ENCODE results near the gene MSH4. TPM values are rescaled to one million over a fixed set of nuclear protein-coding genes. Genes with fewer than 3 reads are reported as not detected.
"Not testable (repeated sequence)": the region's sequence is repeated elsewhere in the genome, so short reads cannot be mapped to it uniquely, and the experiment has no call there.

The MSH4 gene
- total RNA-seq, 2 donors from 2014 or later = 0.19 to 1.1 TPM

DNA sequence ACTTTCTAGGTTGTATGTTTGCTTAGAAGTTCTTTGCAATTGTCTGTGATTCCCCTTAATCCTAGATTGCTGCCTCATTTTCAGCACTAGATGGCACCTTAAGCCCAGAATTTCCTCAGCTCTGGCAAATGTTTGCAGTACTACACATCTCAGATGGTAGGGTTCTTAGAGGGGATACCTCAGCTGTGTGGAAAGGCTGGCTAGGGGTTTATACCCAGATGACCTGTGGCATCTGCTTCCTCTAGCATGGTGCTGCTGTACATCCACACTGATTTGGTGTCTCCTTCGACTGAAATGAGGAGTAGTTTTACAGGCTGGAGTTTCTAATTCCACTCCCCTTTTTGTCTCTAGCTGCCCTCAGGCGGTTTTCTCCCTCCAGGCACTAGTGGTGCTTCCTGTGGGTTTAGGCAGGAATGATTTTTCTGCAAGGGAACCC, 112.1 kb downstream of the MSH4 start:
- Mint-ChIP-seq H3K4me1 (ENCODE audit: low read depth in 2 of 2) (no peaks in the 10 kb centered on the region), H3K9me3 (peaks cover 12% of the 10 kb centered on the region), H3K27ac (no peak overlapping the region), H3K4me3 (no peak overlapping the region), H3K36me3 (peaks cover 21% of the 10 kb centered on the region), H3K27me3 (peaks cover 0 to 19% of the 10 kb centered on the region in 2 donors)
- ATAC-seq = no peak
- no peak for DNase-seq (ENCODE audit: low spot score)

DNA sequence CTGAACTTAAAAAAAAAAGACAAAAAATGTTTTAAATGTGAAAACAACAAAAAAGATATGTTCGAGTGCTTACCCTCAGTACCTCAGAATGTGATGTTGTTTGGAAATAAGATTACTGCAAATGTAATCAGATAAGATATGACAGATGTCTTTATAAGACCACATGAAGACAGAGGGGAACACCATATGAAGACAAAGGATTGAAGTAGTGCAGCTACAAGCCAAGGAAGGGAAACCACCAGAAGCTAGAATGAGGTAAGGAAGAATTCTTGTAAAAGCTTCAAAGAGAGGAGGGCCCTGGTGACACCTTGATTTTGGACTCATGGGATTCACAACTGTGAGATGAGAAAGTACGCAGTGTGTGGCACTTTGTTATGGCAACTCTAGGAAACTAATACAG, 120.2 kb downstream of the MSH4 start:
- peaks cover 5% of the 10 kb centered on the region for H3K9me3 Mint-ChIP-seq
- peaks cover 4 to 8% of the 10 kb centered on the region in 2 donors for H3K27me3 Mint-ChIP-seq
- H3K4me3 Mint-ChIP-seq = no peak overlapping the region
- DNase-seq (ENCODE audit: low spot score) (no peak), ATAC-seq (no peak)
- no peak overlapping the region for H3K27ac Mint-ChIP-seq
- H3K4me1 Mint-ChIP-seq (ENCODE audit: low read depth in 2 of 2) = no peaks in the 10 kb centered on the region
- H3K36me3 Mint-ChIP-seq = no peaks in the 10 kb centered on the region

DNA sequence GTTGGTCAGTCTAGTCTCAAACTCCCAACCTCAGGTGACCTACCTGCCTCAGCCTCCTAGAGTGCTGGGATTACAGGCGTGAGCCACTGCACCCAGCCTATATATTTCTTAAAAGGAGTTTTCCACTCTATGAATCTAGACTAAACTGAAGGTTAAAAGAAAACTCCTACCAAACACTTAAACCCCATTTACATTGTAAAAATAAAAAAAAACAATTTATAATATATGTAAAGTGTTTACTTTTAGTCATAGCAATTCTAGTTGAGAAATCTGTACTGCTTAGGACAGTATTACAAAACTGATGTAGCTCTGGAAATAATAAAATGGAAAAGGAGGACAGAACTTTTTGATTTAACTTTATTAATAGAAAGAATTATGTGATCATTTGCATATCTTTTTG, 126.0 kb downstream of the MSH4 start:
- ATAC-seq (no peak), DNase-seq (ENCODE audit: low spot score) (no peak)
- Mint-ChIP-seq H3K9me3 (no peaks in the 10 kb centered on the region), H3K27me3 (peaks cover 0 to 8% of the 10 kb centered on the region in 2 donors), H3K36me3 (no peaks in the 10 kb centered on the region), H3K4me1 (ENCODE audit: low read depth in 2 of 2) (no peaks in the 10 kb centered on the region), H3K27ac (no peak overlapping the region), H3K4me3 (no peak overlapping the region)

DNA sequence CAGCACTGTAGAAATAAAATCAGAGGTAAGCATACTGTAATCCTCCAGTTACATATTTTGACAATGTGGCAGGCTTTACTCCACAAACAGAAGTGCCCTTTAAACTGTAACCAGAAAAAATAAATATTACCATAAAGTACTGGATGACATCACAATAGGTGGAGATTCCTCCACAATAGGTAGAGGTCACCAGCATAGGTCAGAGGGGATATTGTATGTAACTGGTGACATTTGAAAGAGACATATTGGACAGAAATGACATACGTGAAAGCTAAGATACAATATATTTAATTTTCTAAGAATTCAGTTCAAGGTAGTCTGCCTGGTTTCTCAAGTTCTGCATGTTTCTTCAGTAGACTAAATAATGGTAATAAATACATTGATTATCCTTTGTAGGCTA, 135.6 kb downstream of the MSH4 start, which contains the start of gene ASB17:
ASB17 (minus strand) TSS at position 101 of the 400 bp plus-strand sequence. CDS start 113 bp downstream, outside the sequence.
- no peak for ATAC-seq
- H3K27me3 Mint-ChIP-seq = peaks cover 4 to 18% of the 10 kb centered on the region in 2 donors
- no peak within 1 kb of the TSS for H3K4me3 Mint-ChIP-seq
- H3K4me1 Mint-ChIP-seq (ENCODE audit: low read depth in 2 of 2) = no peaks in the 10 kb centered on the region
- H3K27ac Mint-ChIP-seq = no peak within 1 kb of the TSS
- no peaks in the 10 kb centered on the region for H3K36me3 Mint-ChIP-seq
- no peak for DNase-seq (ENCODE audit: low spot score)
- peaks cover 14% of the 10 kb centered on the region for H3K9me3 Mint-ChIP-seq

DNA sequence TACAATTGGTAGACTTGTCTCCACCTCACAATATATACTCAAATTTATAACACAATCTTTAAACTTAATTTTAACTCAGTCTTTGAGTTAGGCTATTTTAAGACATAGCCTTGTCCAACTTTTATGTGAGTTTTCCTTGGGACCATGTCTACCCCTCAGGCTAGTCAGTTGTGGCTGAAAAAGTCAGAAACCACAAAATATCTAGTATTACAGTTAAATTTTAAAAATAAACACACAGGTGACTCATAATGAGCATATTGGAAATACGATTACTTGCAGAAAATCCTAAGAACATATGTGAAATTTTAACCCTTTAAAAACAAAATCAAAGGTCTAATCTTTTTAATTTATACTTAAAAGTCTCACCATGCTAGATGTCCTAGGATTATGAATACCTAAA, 140.4 kb downstream of the MSH4 start:
- Mint-ChIP-seq H3K9me3 (peaks cover 3% of the 10 kb centered on the region), H3K27me3 (no peaks in the 10 kb centered on the region), H3K36me3 (no peaks in the 10 kb centered on the region), H3K4me1 (ENCODE audit: low read depth in 2 of 2) (no peaks in the 10 kb centered on the region), H3K27ac (no peak overlapping the region), H3K4me3 (no peak overlapping the region)
- DNase-seq (ENCODE audit: low spot score) = no peak
- no peak for ATAC-seq

DNA sequence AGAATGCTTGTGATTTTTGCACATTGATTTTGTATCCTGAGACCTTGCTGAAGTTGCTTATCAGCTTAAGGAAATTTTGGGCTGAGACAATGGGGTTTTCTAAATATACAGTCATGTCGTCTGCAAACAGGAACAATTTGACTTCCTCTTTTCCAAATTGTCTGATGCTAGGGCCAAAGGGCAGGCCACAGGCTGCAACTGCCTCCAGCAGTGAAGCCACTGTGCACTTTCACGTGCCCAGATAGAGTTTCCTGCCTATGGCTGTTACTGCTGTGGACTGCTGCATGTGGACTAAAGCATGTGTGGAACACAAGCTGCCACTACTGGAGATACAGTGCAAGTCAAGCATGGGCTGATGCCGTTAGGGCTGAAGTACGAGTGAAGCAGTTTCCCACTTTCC, 146.4 kb downstream of the MSH4 start:
- DNase-seq (ENCODE audit: low spot score); H3K27me3 Mint-ChIP-seq; H3K4me1 Mint-ChIP-seq (ENCODE audit: low read depth in 2 of 2); H3K27ac Mint-ChIP-seq; ATAC-seq; H3K36me3 Mint-ChIP-seq; H3K9me3 Mint-ChIP-seq; H3K4me3 Mint-ChIP-seq: not testable (repeated sequence)

DNA sequence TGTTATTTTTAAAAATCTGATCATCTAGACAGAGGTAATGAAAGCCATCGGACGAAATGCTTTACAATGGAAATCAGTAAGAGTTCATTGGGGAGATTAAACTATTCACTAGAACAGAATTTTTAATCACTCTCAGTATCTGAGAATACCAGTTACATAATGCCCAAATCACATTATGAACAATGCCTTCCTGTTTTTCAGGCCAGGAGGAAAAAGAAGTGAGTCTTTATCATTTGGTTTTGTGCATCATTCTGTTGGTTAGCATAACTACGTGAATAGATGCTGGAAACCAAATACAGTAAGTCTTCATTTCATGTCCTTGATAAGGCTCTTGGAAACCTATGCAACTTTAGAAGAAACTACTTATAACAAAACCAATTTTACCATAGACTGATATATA, 153.5 kb downstream of the MSH4 start:
- no peaks in the 10 kb centered on the region for H3K4me1 Mint-ChIP-seq (ENCODE audit: low read depth in 2 of 2)
- H3K9me3 Mint-ChIP-seq = peaks cover 4% of the 10 kb centered on the region
- no peaks in the 10 kb centered on the region for H3K27me3 Mint-ChIP-seq
- peaks cover 5% of the 10 kb centered on the region for H3K36me3 Mint-ChIP-seq
- no peak overlapping the region for H3K27ac Mint-ChIP-seq
- ATAC-seq (no peak), DNase-seq (ENCODE audit: low spot score) (no peak)
- no peak overlapping the region for H3K4me3 Mint-ChIP-seq

DNA sequence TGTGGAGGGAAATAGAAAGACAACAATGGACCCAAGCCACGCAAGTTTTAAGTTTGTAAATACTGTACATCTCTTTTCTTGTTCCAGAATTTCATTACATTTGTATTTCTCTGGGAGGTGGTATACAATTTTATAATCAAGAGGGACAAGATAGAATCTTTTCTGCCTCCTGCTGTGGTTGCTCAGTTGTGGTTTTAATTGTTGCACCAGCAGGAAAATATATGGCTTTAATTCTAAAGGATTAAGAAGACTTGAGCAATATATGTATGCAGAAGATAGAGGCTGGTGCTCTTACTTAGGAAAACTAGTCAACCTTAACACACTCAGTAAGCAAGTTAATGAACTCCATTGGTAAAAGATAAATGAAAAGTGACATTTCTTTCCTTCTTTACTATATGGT, 155.3 kb downstream of the MSH4 start:
- no peak for DNase-seq (ENCODE audit: low spot score)
- Mint-ChIP-seq H3K4me3 (no peak overlapping the region), H3K27me3 (no peaks in the 10 kb centered on the region), H3K4me1 (ENCODE audit: low read depth in 2 of 2) (no peaks in the 10 kb centered on the region), H3K36me3 (no peaks in the 10 kb centered on the region), H3K27ac (no peak overlapping the region), H3K9me3 (no peaks in the 10 kb centered on the region)
- ATAC-seq = no peak

DNA sequence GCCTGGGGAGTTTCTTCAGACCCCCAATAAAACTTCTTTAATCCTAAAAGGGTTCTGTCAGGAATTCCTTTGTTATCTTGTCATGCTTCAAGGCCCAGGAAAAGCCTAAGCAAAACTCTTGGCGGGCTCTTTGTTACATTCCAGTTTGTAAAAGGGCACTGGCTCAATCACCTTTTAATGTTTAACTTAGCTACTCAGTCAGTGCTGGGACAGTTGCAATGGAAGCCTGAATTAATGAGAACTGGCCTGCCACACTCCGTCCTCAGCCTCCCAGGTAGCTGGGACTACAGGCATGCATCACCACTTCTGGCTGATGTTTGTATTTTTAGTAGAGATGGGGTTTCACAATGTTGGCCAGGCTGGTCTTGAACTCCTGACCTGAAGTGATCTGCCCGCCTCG, 156.8 kb downstream of the MSH4 start:
- H3K4me3 Mint-ChIP-seq = no peak overlapping the region
- DNase-seq (ENCODE audit: low spot score) (no peak), ATAC-seq (no peak)
- no peaks in the 10 kb centered on the region for H3K4me1 Mint-ChIP-seq (ENCODE audit: low read depth in 2 of 2)
- H3K9me3 Mint-ChIP-seq = no peaks in the 10 kb centered on the region
- peaks cover 0 to 3% of the 10 kb centered on the region in 2 donors for H3K27me3 Mint-ChIP-seq
- no peak overlapping the region for H3K27ac Mint-ChIP-seq
- H3K36me3 Mint-ChIP-seq = no peaks in the 10 kb centered on the region

DNA sequence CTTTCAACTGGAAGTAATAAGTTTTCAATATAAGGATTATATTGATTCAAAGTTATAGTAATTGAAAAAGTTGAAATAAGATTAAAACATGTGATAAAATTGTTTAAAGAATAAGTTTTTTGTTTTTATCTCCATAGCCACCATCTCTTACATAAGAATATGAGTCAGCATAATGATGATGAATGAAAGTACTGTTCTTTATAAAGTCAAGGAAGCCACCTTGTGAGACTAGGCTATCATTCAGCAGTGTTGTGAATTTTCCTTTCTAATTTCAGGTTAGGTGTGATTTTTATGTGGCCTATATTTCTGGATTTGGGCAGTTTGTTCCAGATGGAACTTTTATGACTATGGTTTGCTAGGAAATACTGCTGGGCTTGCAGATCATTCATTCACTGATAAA, 157.9 kb downstream of the MSH4 start:
- H3K27me3 Mint-ChIP-seq = peaks cover 2 to 8% of the 10 kb centered on the region in 2 donors
- H3K4me1 Mint-ChIP-seq (ENCODE audit: low read depth in 2 of 2) = no peaks in the 10 kb centered on the region
- H3K9me3 Mint-ChIP-seq = peaks cover 3% of the 10 kb centered on the region
- no peak overlapping the region for H3K27ac Mint-ChIP-seq
- ATAC-seq (no peak), DNase-seq (ENCODE audit: low spot score) (no peak)
- H3K36me3 Mint-ChIP-seq = no peaks in the 10 kb centered on the region
- no peak overlapping the region for H3K4me3 Mint-ChIP-seq

Other genes with a start within 250 kb of the MSH4 start
- under 1 TPM in 1 of 2 donors, not detected in 1; 0.14 TPM for gene SLC44A5, start 185.8 kb upstream of the MSH4 start, total RNA-seq
- 10 to 100 TPM; 40.1 to 49.6 TPM for gene ACADM, start 72.2 kb upstream of the MSH4 start, total RNA-seq
- 100 to 1,000 TPM; 138 to 278 TPM for gene RABGGTB, start 10.6 kb upstream of the MSH4 start, total RNA-seq
- not detected for gene ASB17, start 135.5 kb downstream of the MSH4 start, total RNA-seq